ENCODE data around the gene MMP21. TPM values are rescaled to one million over a fixed set of nuclear protein-coding genes. Genes with fewer than 3 reads are reported as not detected.

MMP21 gene
- total and polyA plus RNA-seq, 10 of the 15 experiments (the other 5 are each of a cell fraction or from before 2014, with no cell fraction given): 0.08 to 0.24 TPM; not detected in 8

- no peak overlapping the region for H3K27ac ChIP-seq (ENCODE audit: control insufficient read depth, insufficient read depth)
- H3K27me3 ChIP-seq (replicated peaks in 1 of 2; ENCODE audit: control insufficient read depth in 2 of 2, insufficient read depth in 2 of 2, low read length in 1 of 2): no peaks in the 10 kb centered on the region
- H2AFZ ChIP-seq (ENCODE audit: control insufficient read depth, low read depth, low read length): no peak overlapping the region
- 70% methylated on average over 5 of the region's 5 CpGs for WGBS (ENCODE audit: insufficient coverage, insufficient replicate concordance, low lambda C conversion rate, missing lambda C conversion rate)
- SMC1A ChIA-PET (ENCODE audit: uncharacterized antibody, unreplicated experiment): interaction anchor here (0.7 kb wide), 1 partner anchor 25 kb away, joined by 3 read pairs; the partner anchor contains the start of genes BCCIP and UROS
- intact Hi-C loops (cut with micrococcal nuclease; ENCODE audit: unreplicated experiment): no loop called here
- H3K9ac ChIP-seq (ENCODE audit: control insufficient read depth, insufficient read depth, low read length): no peak overlapping the region
- RAD21 ChIA-PET (ENCODE audit: unreplicated experiment): no interaction called here
- peaks cover 0 to 12% of the 10 kb centered on the region in 2 experiments for H3K36me3 ChIP-seq (ENCODE audit: control insufficient read depth in 2 of 2, insufficient read depth in 2 of 2, low read length in 1 of 2)
- no TSS peak for BruUV-seq (replicated peaks)
- in situ Hi-C loops (cut with MboI): no loop called here
- FAIRE-seq: no peak
- no peak for ATAC-seq
- H3K9me3 ChIP-seq (replicated peaks; ENCODE audit: control insufficient read depth, insufficient read depth, low read length): no peaks in the 10 kb centered on the region
- POLR2A ChIA-PET: no interaction called here
- CTCF ChIA-PET: no interaction called here
- no peak overlapping the region for H3K4me2 ChIP-seq (ENCODE audit: control insufficient read depth, insufficient read depth)
- no peak for DNase-seq (ENCODE audit: low read depth, low spot score)
- no peaks in the 10 kb centered on the region for H4K20me1 ChIP-seq (ENCODE audit: control insufficient read depth, insufficient read depth)
- H3K4me3 ChIP-seq: no peak overlapping the region
- H3K79me2 ChIP-seq (ENCODE audit: control insufficient read depth, insufficient read depth, low read length): no peaks in the 10 kb centered on the region
- H3K4me1 ChIP-seq (ENCODE audit: control insufficient read depth, insufficient read depth, low read length): no peaks in the 10 kb centered on the region
- no peak for TF ChIP-seq CBFB (IDR thresholded peaks at IDR 0.05; ENCODE audit: low read depth)
- TF ChIP-seq MTA3 (IDR thresholded peaks at IDR 0.05; ENCODE audit: borderline replicate concordance, low read length): no peak
- no peak for TF ChIP-seq ESRRA (IDR thresholded peaks at IDR 0.05; ENCODE audit: low read length)
- no peak for TF ChIP-seq CUX1 (IDR thresholded peaks at IDR 0.05; ENCODE audit: insufficient replicate concordance, low read depth, low read length)
- TF ChIP-seq CBX5 (IDR thresholded peaks at IDR 0.05; ENCODE audit: low read depth): no peak
- no peak for TF ChIP-seq MEF2A (IDR thresholded peaks at IDR 0.05; ENCODE audit: insufficient read depth, low read depth, low read length)
- no peak for TF ChIP-seq RAD51 (IDR thresholded peaks at IDR 0.05)
- TF ChIP-seq ZBTB33 (IDR thresholded peaks at IDR 0.05): no peak
- TF ChIP-seq, protein P1, sequence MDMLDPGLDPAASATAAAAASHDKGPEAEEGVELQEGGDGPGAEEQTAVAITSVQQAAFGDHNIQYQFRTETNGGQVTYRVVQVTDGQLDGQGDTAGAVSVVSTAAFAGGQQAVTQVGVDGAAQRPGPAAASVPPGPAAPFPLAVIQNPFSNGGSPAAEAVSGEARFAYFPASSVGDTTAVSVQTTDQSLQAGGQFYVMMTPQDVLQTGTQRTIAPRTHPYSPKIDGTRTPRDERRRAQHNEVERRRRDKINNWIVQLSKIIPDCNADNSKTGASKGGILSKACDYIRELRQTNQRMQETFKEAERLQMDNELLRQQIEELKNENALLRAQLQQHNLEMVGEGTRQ (IDR thresholded peaks at IDR 0.05; ENCODE audit: borderline replicate concordance, low read depth, low read length): no peak
- TF ChIP-seq PML (IDR thresholded peaks at IDR 0.05; ENCODE audit: low read length): no peak
- TF ChIP-seq HDGF (IDR thresholded peaks at IDR 0.05): no peak
- TF ChIP-seq NRF1 (conservative IDR thresholded peaks at IDR 0.05; ENCODE audit: low read depth, low read length): no peak
- TF ChIP-seq POLR2AphosphoS2 (IDR thresholded peaks at IDR 0.05; ENCODE audit: low read depth, low read length): no peak
Observed at GRCh38 chr10:125797994-125798662, 22.5 kb upstream of the MMP21 start.
